HL-60/S4 treated with phorbol 12-myristate 13-acetate at 8.2 ng/mL for 4 days and 3 days (cell line): ENCODE results near the gene UGT1A5.
"Not testable (repeated sequence)": the region's sequence is repeated elsewhere in the genome, so short reads cannot be mapped to it uniquely, and the experiment has no call there.

Source experiments
- in situ Hi-C: fragments of 300-500 bp; cut with MboI; formaldehyde crosslinking; loops from 2 replicates; pipeline ENCODE4 v1.15.0; 2022; ENCODE audit warnings: low sequenced_read_pairs

UGT1A5 gene

GRCh38 chr2:233745073-233745755, 32.5 kb downstream of the UGT1A5 start:
- in situ Hi-C loops: no loop called here

- in situ Hi-C loops: not testable (repeated sequence)
These were observed 33.1 kb downstream of the UGT1A5 start for GRCh38 chr2:233745838-233746237.

- in situ Hi-C loops: no loop called here
These were observed 34.0 kb downstream of the UGT1A5 start for GRCh38 chr2:233746475-233747282.

- in situ Hi-C loops: no loop called here
These were observed 34.5 kb downstream of the UGT1A5 start for GRCh38 chr2:233747283-233747544.

GRCh38 chr2:233750689-233751088, 38.0 kb downstream of the UGT1A5 start:
- in situ Hi-C loops: not testable (repeated sequence)

GRCh38 chr2:233751212-233752009, 38.7 kb downstream of the UGT1A5 start:
- in situ Hi-C loops: not testable (repeated sequence)

- in situ Hi-C loops: no loop called here
These were observed 42.3 kb downstream of the UGT1A5 start for GRCh38 chr2:233754872-233755611.

- in situ Hi-C loops: no loop called here
These were observed 43.8 kb downstream of the UGT1A5 start for GRCh38 chr2:233756429-233757081.

- in situ Hi-C loops: no loop called here
These were observed 45.4 kb downstream of the UGT1A5 start for GRCh38 chr2:233758141-233758540.

- in situ Hi-C loops: no loop called here
These were observed 46.1 kb downstream of the UGT1A5 start for GRCh38 chr2:233758849-233759248.

- in situ Hi-C loops: no loop called here
These were observed 47.3 kb downstream of the UGT1A5 start, which contains the start of gene UGT1A1 for GRCh38 chr2:233760043-233760442. Gene UGT1A1, plus strand, starts transcription at chr2:233760270. Its CDS starts 18 bp downstream, at chr2:233760288.

GRCh38 chr2:233761040-233761769, 48.5 kb downstream of the UGT1A5 start:
- in situ Hi-C loops: no loop called here

- in situ Hi-C loops: no loop called here
These were observed 51.6 kb downstream of the UGT1A5 start for GRCh38 chr2:233764264-233764663.

GRCh38 chr2:233764761-233765160, 52.1 kb downstream of the UGT1A5 start:
- in situ Hi-C loops: no loop called here

- in situ Hi-C loops: no loop called here
These were observed 53.7 kb downstream of the UGT1A5 start for GRCh38 chr2:233766416-233766815.

GRCh38 chr2:233768076-233768475, 55.4 kb downstream of the UGT1A5 start:
- in situ Hi-C loops: no loop called here

- in situ Hi-C loops: no loop called here
These were observed 56.6 kb downstream of the UGT1A5 start for GRCh38 chr2:233769260-233769659.

- in situ Hi-C loops: no loop called here
These were observed 59.4 kb downstream of the UGT1A5 start for GRCh38 chr2:233772153-233772552.

- in situ Hi-C loops: no loop called here
These were observed 59.9 kb downstream of the UGT1A5 start for GRCh38 chr2:233772583-233772982.

GRCh38 chr2:233773854-233774253, 61.1 kb downstream of the UGT1A5 start:
- in situ Hi-C loops: no loop called here
